HEK293 (cell line): Measurements from ENCODE around the gene AGAP3.

Experiments used
- GLIS2 ChIP-seq: fragments of 450-650 bp; formaldehyde crosslinking; IDR thresholded peaks from 2 replicates; pipeline ENCODE4 v1.5.1; 2016; ENCODE audit warnings: missing biosample characterization, missing genetic modification characterization
- OSR2 ChIP-seq: fragments of 450-650 bp; formaldehyde crosslinking; IDR thresholded peaks from 2 replicates; pipeline ENCODE4 v1.5.1; 2016; ENCODE audit warnings: missing biosample characterization, missing genetic modification characterization
- PRDM6 ChIP-seq: fragments of 450-650 bp; formaldehyde crosslinking; IDR thresholded peaks from 2 replicates; pipeline ENCODE4 v1.5.1; 2017; ENCODE audit warnings: missing biosample characterization, missing genetic modification characterization
- REST ChIP-seq: fragments of 450-650 bp; formaldehyde crosslinking; IDR thresholded peaks from 2 replicates; pipeline ENCODE4 v1.5.1; 2016; ENCODE audit warnings: missing biosample characterization, missing genetic modification characterization
- SCRT1 ChIP-seq: fragments of 450-650 bp; formaldehyde crosslinking; IDR thresholded peaks from 2 replicates; pipeline ENCODE4 v1.5.1; 2016; ENCODE audit warnings: missing biosample characterization, missing genetic modification characterization, borderline replicate concordance
- SP3 ChIP-seq: fragments of 450-650 bp; formaldehyde crosslinking; IDR thresholded peaks from 2 replicates; pipeline ENCODE4 v1.5.1; 2016; ENCODE audit warnings: missing biosample characterization, missing genetic modification characterization
- TCF7L2 ChIP-seq: IDR thresholded peaks from 2 replicates; pipeline ENCODE4 v1.6.1; 2011; ENCODE audit warnings: low read depth, mild to moderate bottlenecking, inconsistent platforms, low read length, moderate library complexity, borderline replicate concordance
- YY1 ChIP-seq: fragments of 450-650 bp; formaldehyde crosslinking; IDR thresholded peaks from 2 replicates; pipeline ENCODE4 v1.5.1; 2018; ENCODE audit warnings: missing biosample characterization, missing genetic modification characterization
- ZBTB21 ChIP-seq: fragments of 450-650 bp; formaldehyde crosslinking; IDR thresholded peaks from 2 replicates; pipeline ENCODE4 v1.5.1; 2017; ENCODE audit warnings: missing biosample characterization, missing genetic modification characterization
- ZBTB26 ChIP-seq: fragments of 450-650 bp; formaldehyde crosslinking; optimal IDR thresholded peaks from 2 replicates; pipeline ENCODE3; 2016; ENCODE audit warnings: missing biosample characterization, mild to moderate bottlenecking, missing genetic modification characterization
- ZBTB44 ChIP-seq: fragments of 450-650 bp; IDR thresholded peaks from 2 replicates; pipeline ENCODE4 v1.5.1; 2018; ENCODE audit warnings: missing biosample characterization, mild to moderate bottlenecking, missing genetic modification characterization
- ZBTB6 ChIP-seq: fragments of 450-650 bp; formaldehyde crosslinking; IDR thresholded peaks from 2 replicates; pipeline ENCODE4 v1.5.1; 2017; ENCODE audit warnings: missing biosample characterization, missing genetic modification characterization
- ZFP3 ChIP-seq: fragments of 450-650 bp; formaldehyde crosslinking; IDR thresholded peaks from 2 replicates; pipeline ENCODE4 v1.5.1; 2016; ENCODE audit warnings: low read depth, missing biosample characterization, missing genetic modification characterization
- ZNF140 ChIP-seq: fragments of 450-650 bp; formaldehyde crosslinking; IDR thresholded peaks from 2 replicates; pipeline ENCODE4 v1.5.1; 2016; ENCODE audit warnings: missing biosample characterization, missing genetic modification characterization
- ZNF169 ChIP-seq: fragments of 450-650 bp; formaldehyde crosslinking; IDR thresholded peaks from 2 replicates; pipeline ENCODE4 v1.5.1; 2016; ENCODE audit warnings: missing biosample characterization, missing genetic modification characterization
- ZNF174 ChIP-seq: fragments of 450-650 bp; formaldehyde crosslinking; IDR thresholded peaks from 2 replicates; pipeline ENCODE4 v1.5.0; 2017; ENCODE audit warnings: missing biosample characterization, mild to moderate bottlenecking, missing genetic modification characterization
- ZNF223 ChIP-seq: fragments of 450-650 bp; formaldehyde crosslinking; IDR thresholded peaks from 2 replicates; pipeline ENCODE4 v1.5.1; 2016; ENCODE audit warnings: missing biosample characterization, missing genetic modification characterization
- ZNF302 ChIP-seq: fragments of 450-650 bp; formaldehyde crosslinking; IDR thresholded peaks from 2 replicates; pipeline ENCODE4 v1.5.1; 2016; ENCODE audit warnings: missing biosample characterization, missing genetic modification characterization, low read depth
- ZNF366 ChIP-seq: fragments of 450-650 bp; formaldehyde crosslinking; conservative IDR thresholded peaks from 2 replicates; pipeline ENCODE4 v1.5.1; 2016; ENCODE audit warnings: missing biosample characterization, missing genetic modification characterization
- ZNF416 ChIP-seq: fragments of 450-650 bp; formaldehyde crosslinking; IDR thresholded peaks from 2 replicates; pipeline ENCODE4 v1.5.1; 2016; ENCODE audit warnings: missing biosample characterization, missing genetic modification characterization
- ZNF473 ChIP-seq: fragments of 450-650 bp; formaldehyde crosslinking; IDR thresholded peaks from 2 replicates; pipeline ENCODE4 v1.5.1; 2017; ENCODE audit warnings: missing biosample characterization, missing genetic modification characterization
- ZNF48 ChIP-seq: fragments of 450-650 bp; formaldehyde crosslinking; IDR thresholded peaks from 2 replicates; pipeline ENCODE4 v1.5.1; 2016; ENCODE audit warnings: missing biosample characterization, missing genetic modification characterization
- ZNF501 ChIP-seq: fragments of 450-650 bp; formaldehyde crosslinking; IDR thresholded peaks from 2 replicates; pipeline ENCODE4 v1.5.1; 2016; ENCODE audit warnings: missing biosample characterization, missing genetic modification characterization
- ZNF560 ChIP-seq: fragments of 450-650 bp; formaldehyde crosslinking; IDR thresholded peaks from 2 replicates; pipeline ENCODE4 v1.5.1; 2017; ENCODE audit warnings: missing biosample characterization, missing genetic modification characterization, borderline replicate concordance
- ZNF585B ChIP-seq: fragments of 450-650 bp; formaldehyde crosslinking; IDR thresholded peaks from 2 replicates; pipeline ENCODE4 v1.5.1; 2016; ENCODE audit warnings: missing biosample characterization, missing genetic modification characterization
- ZNF600 ChIP-seq: fragments of 450-650 bp; formaldehyde crosslinking; IDR thresholded peaks from 2 replicates; pipeline ENCODE4 v1.5.1; 2016; ENCODE audit warnings: missing biosample characterization, missing genetic modification characterization
- ZNF623 ChIP-seq: fragments of 450-650 bp; formaldehyde crosslinking; IDR thresholded peaks from 2 replicates; pipeline ENCODE4 v1.5.1; 2016; ENCODE audit warnings: missing biosample characterization, missing genetic modification characterization
- ZNF654 ChIP-seq: fragments of 450-650 bp; formaldehyde crosslinking; IDR thresholded peaks from 2 replicates; pipeline ENCODE4 v1.5.1; 2016; ENCODE audit warnings: low read depth, missing biosample characterization, missing genetic modification characterization
- ZNF670 ChIP-seq: fragments of 450-650 bp; formaldehyde crosslinking; IDR thresholded peaks from 2 replicates; pipeline ENCODE4 v1.5.1; 2016; ENCODE audit warnings: missing biosample characterization, missing genetic modification characterization, low read depth
- ZNF791 ChIP-seq: fragments of 450-650 bp; formaldehyde crosslinking; IDR thresholded peaks from 2 replicates; pipeline ENCODE4 v1.5.1; 2016; ENCODE audit warnings: missing biosample characterization, missing genetic modification characterization
- ZSCAN4 ChIP-seq: fragments of 450-650 bp; formaldehyde crosslinking; IDR thresholded peaks from 2 replicates; pipeline ENCODE4 v1.5.1; 2017; ENCODE audit warnings: missing biosample characterization, missing genetic modification characterization
- ZXDB ChIP-seq: fragments of 450-650 bp; formaldehyde crosslinking; IDR thresholded peaks from 2 replicates; pipeline ENCODE4 v1.5.1; 2016; ENCODE audit warnings: missing biosample characterization, missing genetic modification characterization

Gene AGAP3

GRCh38 chr7:151080067-151080521, 6.2 kb upstream of the AGAP3 start (continued):
- TF ChIP-seq ZBTB44 (tag by site-specific recombination) (no peak), ZNF600 (tag by site-specific recombination) (peak; percentile 76), ZNF169 (no peak), ZNF48 (tag by site-specific recombination) (no peak), ZBTB6 (tag by site-specific recombination) (no peak), ZNF302 (tag by site-specific recombination) (no peak), ZNF223 (tag by site-specific recombination) (no peak), ZNF585B (no peak), SCRT1 (tag by site-specific recombination) (no peak), ZNF654 (tag by site-specific recombination) (no peak), ZNF174 (tag by site-specific recombination) (no peak), GLIS2 (tag by site-specific recombination) (no peak), REST (tag by site-specific recombination) (no peak), ZNF473 (tag by site-specific recombination) (no peak), TCF7L2 (no peak), ZNF670 (tag by site-specific recombination) (no peak), ZFP3 (tag by site-specific recombination) (no peak), ZBTB26 (tag by site-specific recombination) (no peak), ZNF791 (tag by site-specific recombination) (no peak), SP3 (tag by site-specific recombination) (peak; percentile 56; the same call in 1 of the 2 replicates), YY1 (tag by site-specific recombination) (no peak), ZNF501 (no peak), PRDM6 (tag by site-specific recombination) (no peak), ZNF366 (tag by site-specific recombination) (no peak), OSR2 (tag by site-specific recombination) (no peak), ZNF140 (tag by site-specific recombination) (no peak), ZXDB (tag by site-specific recombination) (no peak), ZNF416 (no peak), ZBTB21 (tag by site-specific recombination) (no peak), ZNF623 (tag by site-specific recombination) (no peak), ZNF560 (tag by site-specific recombination) (no peak), ZSCAN4 (no peak)
